ENCODE data around the gene JAM2. TPM values are rescaled to one million over a fixed set of nuclear protein-coding genes. Genes with fewer than 3 reads are reported as not detected.

Gene JAM2
- total RNA-seq, 2 donors from 2014 or later: 0.48 to 1.7 TPM

- no peaks in the 10 kb centered on the region for H3K4me1 Mint-ChIP-seq
- Histone ChIP-seq H3K4me1 (ENCODE audit: control insufficient read depth, insufficient read depth, low read length) (no peaks in the 10 kb centered on the region), H3K4me3 (ENCODE audit: low read length) (no peak overlapping the region), H3K9me3 (ENCODE audit: control insufficient read depth, low read length) (no peaks in the 10 kb centered on the region), H3K36me3 (ENCODE audit: control insufficient read depth, insufficient read depth, low read length) (peaks cover 32% of the 10 kb centered on the region), H3K27me3 (ENCODE audit: control insufficient read depth, insufficient read depth, low read length, poor library complexity, severe bottlenecking) (no peaks in the 10 kb centered on the region), H3K9ac (ENCODE audit: extremely low read depth, low read length, poor library complexity, severe bottlenecking) (no peak overlapping the region), H3K27ac (ENCODE audit: low read depth, low read length) (no peak overlapping the region)
- 91 to 100% methylated on average over 3 of the region's 3 CpGs for WGBS, 2 experiments (ENCODE audit: insufficient coverage in 1 of 2, insufficient read length in 1 of 2)
- peaks cover 32% of the 10 kb centered on the region for H3K36me3 Mint-ChIP-seq (ENCODE audit: low read depth)
- H3K9me3 Mint-ChIP-seq: no peaks in the 10 kb centered on the region
- no peak for DNase-seq
- no peak overlapping the region for H3K4me3 Mint-ChIP-seq
- H3K27me3 Mint-ChIP-seq (ENCODE audit: insufficient read depth): no peaks in the 10 kb centered on the region
- no peak overlapping the region for H3K27ac Mint-ChIP-seq
- no peak for TF ChIP-seq CTCF (conservative IDR thresholded peaks at IDR 0.05)
Measured at GRCh38 chr21:25742900-25743299, 103.8 kb downstream of the JAM2 start.

- Histone ChIP-seq H3K27ac (ENCODE audit: low read depth, low read length) (no peak overlapping the region), H3K36me3 (ENCODE audit: control insufficient read depth, insufficient read depth, low read length) (peaks cover 49% of the 10 kb centered on the region), H3K9me3 (ENCODE audit: control insufficient read depth, low read length) (no peaks in the 10 kb centered on the region), H3K4me3 (ENCODE audit: low read length) (no peak overlapping the region), H3K4me1 (ENCODE audit: control insufficient read depth, insufficient read depth, low read length) (no peaks in the 10 kb centered on the region), H3K9ac (ENCODE audit: extremely low read depth, low read length, poor library complexity, severe bottlenecking) (no peak overlapping the region), H3K27me3 (ENCODE audit: control insufficient read depth, insufficient read depth, low read length, poor library complexity, severe bottlenecking) (no peaks in the 10 kb centered on the region)
- peaks cover 45% of the 10 kb centered on the region for H3K36me3 Mint-ChIP-seq (ENCODE audit: low read depth)
- no peak overlapping the region for H3K4me3 Mint-ChIP-seq
- no peaks in the 10 kb centered on the region for H3K27me3 Mint-ChIP-seq (ENCODE audit: insufficient read depth)
- TF ChIP-seq CTCF (conservative IDR thresholded peaks at IDR 0.05): no peak
- WGBS, 2 experiments (ENCODE audit: insufficient coverage in 1 of 2, insufficient read length in 1 of 2): 100% methylated on average over 1 of the region's 2 CpGs; no CpG with 5 or more reads in 1 of the 2 experiments
- H3K9me3 Mint-ChIP-seq: no peaks in the 10 kb centered on the region
- H3K27ac Mint-ChIP-seq: no peak overlapping the region
- H3K4me1 Mint-ChIP-seq: no peaks in the 10 kb centered on the region
- no peak for DNase-seq
Measured at GRCh38 chr21:25744854-25745253, 105.8 kb downstream of the JAM2 start.

GRCh38 chr21:25750085-25750484 lies 111.0 kb downstream of the JAM2 start:
- H3K27ac Mint-ChIP-seq: no peak overlapping the region
- H3K4me1 Mint-ChIP-seq: peaks cover 4% of the 10 kb centered on the region

More at GRCh38 chr21:25750085-25750484, 111.0 kb downstream of the JAM2 start:
- Histone ChIP-seq H3K9ac (ENCODE audit: extremely low read depth, low read length, poor library complexity, severe bottlenecking) (no peak overlapping the region), H3K27me3 (ENCODE audit: control insufficient read depth, insufficient read depth, low read length, poor library complexity, severe bottlenecking) (no peaks in the 10 kb centered on the region), H3K4me3 (ENCODE audit: low read length) (no peak overlapping the region), H3K9me3 (ENCODE audit: control insufficient read depth, low read length) (no peaks in the 10 kb centered on the region), H3K27ac (ENCODE audit: low read depth, low read length) (no peak overlapping the region), H3K4me1 (ENCODE audit: control insufficient read depth, insufficient read depth, low read length) (no peaks in the 10 kb centered on the region), H3K36me3 (ENCODE audit: control insufficient read depth, insufficient read depth, low read length) (peaks cover 63% of the 10 kb centered on the region)
- no peaks in the 10 kb centered on the region for H3K27me3 Mint-ChIP-seq (ENCODE audit: insufficient read depth)
- no peak overlapping the region for H3K4me3 Mint-ChIP-seq
- TF ChIP-seq CTCF (conservative IDR thresholded peaks at IDR 0.05): no peak
- H3K36me3 Mint-ChIP-seq (ENCODE audit: low read depth): peaks cover 45% of the 10 kb centered on the region
- H3K9me3 Mint-ChIP-seq: no peaks in the 10 kb centered on the region
- DNase-seq: no peak
- WGBS, 2 experiments (ENCODE audit: insufficient coverage in 1 of 2, insufficient read length in 1 of 2): 83 to 84% methylated on average over 2 to 6 of the region's 6 CpGs

All from endodermal cell (in vitro differentiated cells).